ENCODE measurements around the gene TNFRSF8.

Gene TNFRSF8

GRCh38 chr1:12060500-12060899, 2.6 kb upstream of the TNFRSF8 start:
- no peak overlapping the region for H3K4me3 ChIP-seq (ENCODE audit: low read depth, low read length)
- TF ChIP-seq CTCF (IDR thresholded peaks at IDR 0.05; ENCODE audit: insufficient read depth, low read depth, low read length, missing control alignments), result no peak
- no peak for DNase-seq (ENCODE audit: low read depth)

- DNase-seq (ENCODE audit: low read depth), result no peak
- no peak for TF ChIP-seq CTCF (IDR thresholded peaks at IDR 0.05; ENCODE audit: insufficient read depth, low read depth, low read length, missing control alignments)
- H3K4me3 ChIP-seq (ENCODE audit: low read depth, low read length), result peak overlapping the region; percentile 83
These were observed 1.2 kb downstream of the TNFRSF8 start for GRCh38 chr1:12064073-12064969.

GRCh38 chr1:12065872-12066271, 2.8 kb downstream of the TNFRSF8 start:
- H3K4me3 ChIP-seq (ENCODE audit: low read depth, low read length), result peak overlapping the region; percentile 83
- no peak for TF ChIP-seq CTCF (IDR thresholded peaks at IDR 0.05; ENCODE audit: insufficient read depth, low read depth, low read length, missing control alignments)
- peak; percentile 70 for DNase-seq (ENCODE audit: low read depth)

GRCh38 chr1:12067900-12068821, 5.1 kb downstream of the TNFRSF8 start:
- DNase-seq (ENCODE audit: low read depth), result peak; percentile 94
- no peak for TF ChIP-seq CTCF (IDR thresholded peaks at IDR 0.05; ENCODE audit: insufficient read depth, low read depth, low read length, missing control alignments)
- H3K4me3 ChIP-seq (ENCODE audit: low read depth, low read length), result peak overlapping the region; percentile 83

GRCh38 chr1:12069623-12070244, 6.6 kb downstream of the TNFRSF8 start:
- peak; percentile 54 for DNase-seq (ENCODE audit: low read depth)
- H3K4me3 ChIP-seq (ENCODE audit: low read depth, low read length), result peak overlapping the region; percentile 71
- no peak for TF ChIP-seq CTCF (IDR thresholded peaks at IDR 0.05; ENCODE audit: insufficient read depth, low read depth, low read length, missing control alignments)

- no peak for DNase-seq (ENCODE audit: low read depth)
- H3K4me3 ChIP-seq (ENCODE audit: low read depth, low read length), result no peak overlapping the region
- no peak for TF ChIP-seq CTCF (IDR thresholded peaks at IDR 0.05; ENCODE audit: insufficient read depth, low read depth, low read length, missing control alignments)
These were observed 8.8 kb downstream of the TNFRSF8 start for GRCh38 chr1:12071892-12072291.

Data from GM12865 (cell line).